GM12878 (cell line): Measurements from ENCODE around the gene PGM5. TPM values are rescaled to one million over a fixed set of nuclear protein-coding genes. Genes with fewer than 3 reads are reported as not detected.

Experiments used
- ATAC-seq: fragments of 200-7000 bp; cut with Tn5 transposase; 3 replicates; pipeline ENCODE4 v1.9.1; 2020; ENCODE audit warnings: mild to moderate bottlenecking, moderate library complexity
- BruUV-seq: library from RNA; stranded (reverse); fragments of 400-500 nt; replicated peaks from 2 replicates; lab custom pipeline; 2021; lab: Mats Ljungman, UMichigan
- CTCF ChIA-PET: fragments of 300-600 bp; sonication (Branson Sonifier 250); formaldehyde crosslinking; extraction: SDS; loops from one replicate; lab custom pipeline; 2021; ENCODE audit warnings: inconsistent platforms; lab: Yijun Ruan, JAX
- POLR2A ChIA-PET: fragments of 350-600 bp; formaldehyde crosslinking; extraction: SDS; loops from one replicate; lab custom pipeline; 2021; ENCODE audit warnings: inconsistent platforms; lab: Charles Lee
- RAD21 ChIA-PET: fragments of 300-600 bp; sonication (Branson Sonifier 250); formaldehyde crosslinking; loops from one replicate; lab custom pipeline; 2023; ENCODE audit warnings: antibody characterized with exemption; ENCODE audit not compliant: unreplicated experiment; lab: Charles Lee
- SMC1A ChIA-PET: fragments of 300-600 bp; sonication (Branson Sonifier 250); formaldehyde crosslinking; loops from one replicate; lab custom pipeline; 2023; ENCODE audit not compliant: unreplicated experiment, uncharacterized antibody; lab: Charles Lee
- DNase-seq: peaks from one replicate; pipeline ENCODE4 v3.0.0-alpha.2; 2011; ENCODE audit warnings: low read depth, low spot score
- FAIRE-seq: peaks from 3 replicates; lab custom pipeline; 2011; peaks lifted over from hg19 to GRCh38; lab: Jason Lieb, UNC
- H2AFZ ChIP-seq: 2 replicates; pipeline ENCODE4 v1.6.0; 2011; ENCODE audit warnings: low read depth, low read length, control low read depth; ENCODE audit not compliant: control insufficient read depth
- H3K27ac ChIP-seq: 2 replicates; pipeline ENCODE4 v1.5.1; 2011; ENCODE audit warnings: control low read depth; ENCODE audit not compliant: control insufficient read depth, insufficient read depth
- H3K27me3 ChIP-seq, 2 experiments: replicated peaks in 1 of 2; 2 replicates each; pipeline versions ENCODE4 v1.6.0 to v1.6.1; 2011; ENCODE audit warnings: low read length in 1 of 2; ENCODE audit not compliant: control insufficient read depth in 2 of 2, insufficient read depth in 2 of 2
- H3K36me3 ChIP-seq, 2 experiments: 2 replicates each; pipeline ENCODE4 v1.5.1; 2011; ENCODE audit warnings: low read length in 1 of 2; ENCODE audit not compliant: control insufficient read depth in 2 of 2, insufficient read depth in 2 of 2
- H3K4me1 ChIP-seq: 2 replicates; pipeline ENCODE4 v1.6.1; 2011; ENCODE audit warnings: mild to moderate bottlenecking, low read length, moderate library complexity, mixed read lengths; ENCODE audit not compliant: control insufficient read depth, insufficient read depth
- H3K4me2 ChIP-seq: 2 replicates; pipeline ENCODE4 v1.6.0; 2011; ENCODE audit warnings: control low read depth; ENCODE audit not compliant: control insufficient read depth, insufficient read depth
- H3K4me3 ChIP-seq: fragments of 200-600 bp; sonication (generic); 2 replicates; pipeline ENCODE4 v1.5.1; 2016
- H3K79me2 ChIP-seq: 2 replicates; pipeline ENCODE4 v1.6.0; 2011; ENCODE audit warnings: low read length; ENCODE audit not compliant: control insufficient read depth, insufficient read depth
- H3K9ac ChIP-seq: 2 replicates; pipeline ENCODE4 v1.8.0; 2011; ENCODE audit warnings: low read length, control low read depth, mixed read lengths; ENCODE audit not compliant: control insufficient read depth, insufficient read depth
- H3K9me3 ChIP-seq: replicated peaks from 3 replicates; pipeline ENCODE4 v1.5.1; 2011; ENCODE audit warnings: mild to moderate bottlenecking, low read length; ENCODE audit not compliant: control insufficient read depth, insufficient read depth
- H4K20me1 ChIP-seq: 2 replicates; pipeline ENCODE4 v1.6.0; 2011; ENCODE audit not compliant: control insufficient read depth, insufficient read depth
- ATF7 ChIP-seq: fragments of 450-650 bp; IDR thresholded peaks from 2 replicates; pipeline ENCODE4 v1.6.1; 2016; ENCODE audit warnings: low read depth, mild to moderate bottlenecking
- BMI1 ChIP-seq: fragments of 450-650 bp; IDR thresholded peaks from 2 replicates; pipeline ENCODE4 v1.6.1; 2016; ENCODE audit warnings: mild to moderate bottlenecking, moderate library complexity, borderline replicate concordance
- FOS ChIP-seq: IDR thresholded peaks from 3 replicates; pipeline ENCODE4 v1.6.1; 2011; ENCODE audit warnings: borderline replicate concordance; ENCODE audit not compliant: insufficient read length; ENCODE audit errors: extremely low read depth
- MTA3 ChIP-seq: IDR thresholded peaks from 2 replicates; pipeline ENCODE4 v1.6.1; 2012; ENCODE audit warnings: low read length, inconsistent platforms, borderline replicate concordance
- NR2C1 ChIP-seq: fragments of 450-650 bp; IDR thresholded peaks from 2 replicates; pipeline ENCODE4 v1.6.1; 2017; ENCODE audit warnings: antibody characterized with exemption, mild to moderate bottlenecking, moderate library complexity
- SRF ChIP-seq, 2 experiments: IDR thresholded peaks; 2 replicates each; pipeline ENCODE4 v1.6.1; 2011; ENCODE audit warnings: low read depth in 2 of 2, low read length in 2 of 2, mild to moderate bottlenecking in 1 of 2, moderate library complexity in 1 of 2
- USF2 ChIP-seq: IDR thresholded peaks from 2 replicates; pipeline ENCODE4 v1.6.1; 2011; ENCODE audit warnings: low read depth, low read length, improper control_type of control experiment, borderline replicate concordance
- YBX1 ChIP-seq: fragments of 450-650 bp; IDR thresholded peaks from 2 replicates; pipeline ENCODE4 v1.6.1; 2016; ENCODE audit warnings: antibody characterized with exemption
- ZNF217 ChIP-seq: fragments of 450-650 bp; IDR thresholded peaks from 2 replicates; pipeline ENCODE4 v1.6.1; 2017; ENCODE audit warnings: antibody characterized with exemption, mild to moderate bottlenecking
- WGBS: methylation state at CpG from one replicate; pipeline ENCODE4 v1.1.6; 2016; ENCODE audit warnings: low lambda C conversion rate; ENCODE audit not compliant: insufficient replicate concordance, insufficient coverage; ENCODE audit errors: missing lambda C conversion rate; 5-methylcytosine and 5-hydroxymethylcytosine counted together
- in situ Hi-C: fragments of 300-500 bp; cut with MboI; formaldehyde crosslinking; loops from 9 replicates; pipeline ENCODE4 v1.14.3; 2018; ENCODE audit warnings: mixed read lengths
- intact Hi-C: fragments of 100-400 bp; cut with micrococcal nuclease; formaldehyde crosslinking; loops from one replicate; pipeline ENCODE4 v1.14.2; 2022; ENCODE audit not compliant: unreplicated experiment
- polyA plus RNA-seq, 11 experiments: library from polyadenylated mRNA; depleted of rRNA in 4 of 11; unstranded in 6 of 11; stranded (reverse) in 5 of 11; fragments of >200 nt; fragmentation: Nextera tagmentation in 4 of 11; fragmentation: Illumina TruSeq in 1 of 11; extraction: Ambion mirVana in 4 of 11; extraction: Trizol in 1 of 11; gene quantifications; 1 replicate in 1 of 11; 2 replicates in 10 of 11; pipeline versions ENCODE4 v1.2.1 to v1.2.3, GENCODE V29; 2011 to 2016; ENCODE audit warnings: inconsistent platforms in 2 of 11, missing spikeins in 2 of 11, low read depth in 1 of 11
- total RNA-seq, 4 experiments: library from RNA; depleted of rRNA in 3 of 4; stranded (reverse); fragments of >200 nt in 3 of 4; fragmentation: Illumina TruSeq in 1 of 4; extraction: Trizol in 1 of 4; gene quantifications; 2 replicates each; pipeline versions ENCODE4 v1.2.1 to v1.2.3, GENCODE V29; 2013 to 2021
- TF ChIP-seq, protein P1 (sequence below): fragments of 450-650 bp; formaldehyde crosslinking; IDR thresholded peaks from 2 replicates; pipeline ENCODE4 v1.5.0; 2022; ENCODE audit warnings: mild to moderate bottlenecking, missing genetic modification characterization

PGM5 gene
- total and polyA plus RNA-seq, 10 of the 15 experiments (the other 5 are each of a cell fraction or from before 2014, with no cell fraction given): 0.28 to 0.73 TPM; not detected in 8

- ChIA-PET RAD21 (no interaction called here), CTCF (interaction anchor here (0.9 to 1.3 kb wide), 2 partner anchors 12 to 570 kb away, joined by 3 to 4 read pairs; no protein-coding TSS in a partner anchor), POLR2A (no interaction called here), SMC1A (interaction anchor here (1.3 to 1.7 kb wide), 2 partner anchors 8 to 12 kb away, joined by 4 read pairs; no protein-coding TSS in a partner anchor)
- Histone ChIP-seq H3K9ac (no peak overlapping the region), H3K36me3 (no peaks in the 10 kb centered on the region), H3K4me1 (no peaks in the 10 kb centered on the region), H4K20me1 (no peaks in the 10 kb centered on the region), H3K4me2 (no peak overlapping the region), H2AFZ (no peak overlapping the region), H3K4me3 (no peak overlapping the region), H3K27ac (no peak overlapping the region), H3K79me2 (no peaks in the 10 kb centered on the region), H3K27me3 (no peaks in the 10 kb centered on the region; a peak in 1 of 4 replicates), H3K9me3 (no peaks in the 10 kb centered on the region)
- in situ Hi-C loops (no loop called here), intact Hi-C loops (no loop called here)
- no peak for DNase-seq
- WGBS: 28% methylated on average over 2 of the region's 2 CpGs
- no peak for FAIRE-seq
- BruUV-seq: no TSS peak
- no peak for TF ChIP-seq FOS
- no peak for TF ChIP-seq MTA3
- TF ChIP-seq ATF7: no peak
- TF ChIP-seq BMI1: no peak
- TF ChIP-seq YBX1: no peak
- TF ChIP-seq USF2: no peak
- no peak for TF ChIP-seq SRF (IDR thresholded peaks at IDR 0.05; ENCODE audit: low read depth in 2 of 2, low read length in 2 of 2)
- TF ChIP-seq, protein P1, sequence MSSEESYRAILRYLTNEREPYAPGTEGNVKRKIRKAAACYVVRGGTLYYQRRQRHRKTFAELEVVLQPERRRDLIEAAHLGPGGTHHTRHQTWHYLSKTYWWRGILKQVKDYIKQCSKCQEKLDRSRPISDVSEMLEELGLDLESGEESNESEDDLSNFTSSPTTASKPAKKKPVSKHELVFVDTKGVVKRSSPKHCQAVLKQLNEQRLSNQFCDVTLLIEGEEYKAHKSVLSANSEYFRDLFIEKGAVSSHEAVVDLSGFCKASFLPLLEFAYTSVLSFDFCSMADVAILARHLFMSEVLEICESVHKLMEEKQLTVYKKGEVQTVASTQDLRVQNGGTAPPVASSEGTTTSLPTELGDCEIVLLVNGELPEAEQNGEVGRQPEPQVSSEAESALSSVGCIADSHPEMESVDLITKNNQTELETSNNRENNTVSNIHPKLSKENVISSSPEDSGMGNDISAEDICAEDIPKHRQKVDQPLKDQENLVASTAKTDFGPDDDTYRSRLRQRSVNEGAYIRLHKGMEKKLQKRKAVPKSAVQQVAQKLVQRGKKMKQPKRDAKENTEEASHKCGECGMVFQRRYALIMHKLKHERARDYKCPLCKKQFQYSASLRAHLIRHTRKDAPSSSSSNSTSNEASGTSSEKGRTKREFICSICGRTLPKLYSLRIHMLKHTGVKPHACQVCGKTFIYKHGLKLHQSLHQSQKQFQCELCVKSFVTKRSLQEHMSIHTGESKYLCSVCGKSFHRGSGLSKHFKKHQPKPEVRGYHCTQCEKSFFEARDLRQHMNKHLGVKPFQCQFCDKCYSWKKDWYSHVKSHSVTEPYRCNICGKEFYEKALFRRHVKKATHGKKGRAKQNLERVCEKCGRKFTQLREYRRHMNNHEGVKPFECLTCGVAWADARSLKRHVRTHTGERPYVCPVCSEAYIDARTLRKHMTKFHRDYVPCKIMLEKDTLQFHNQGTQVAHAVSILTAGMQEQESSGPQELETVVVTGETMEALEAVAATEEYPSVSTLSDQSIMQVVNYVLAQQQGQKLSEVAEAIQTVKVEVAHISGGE (CRISPR knock-in tag): no peak
- TF ChIP-seq ZNF217: no peak
- TF ChIP-seq NR2C1: no peak
- no peak for ATAC-seq
Observed at GRCh38 chr9:68429631-68430030, 73.2 kb downstream of the PGM5 start.
